Kidney tubule cell (primary cell): ENCODE measurements around the gene EXOC7.
"Not testable (repeated sequence)": the region's sequence is repeated elsewhere in the genome, so short reads cannot be mapped to it uniquely, and the experiment has no call there.

ENCODE experiments used
- DNase-seq: peaks from one replicate; pipeline ENCODE4 v3.0.0-alpha.2; 2018; ENCODE audit warnings: low spot score

EXOC7 gene

GRCh38 chr17:76075364-76076145, 28.0 kb downstream of the EXOC7 start:
- no peak for DNase-seq

- DNase-seq, result no peak
Observed at GRCh38 chr17:76074390-76075363, 28.9 kb downstream of the EXOC7 start, which contains the start of gene GALR2. Gene GALR2 (plus strand): TSS chr17:76074781. CDS start chr17:76074884, 103 bp downstream.

- DNase-seq, result peak; percentile 94
Observed at GRCh38 chr17:76072148-76072858, 31.3 kb downstream of the EXOC7 start, which contains the start of gene SRP68. Gene SRP68 (minus strand): TSS chr17:76072517. CDS start chr17:76072491, 26 bp downstream.

- DNase-seq, result no peak
Observed at GRCh38 chr17:76071531-76072147, 31.9 kb downstream of the EXOC7 start.

- DNase-seq, result no peak
Observed at GRCh38 chr17:76065775-76066174, 37.8 kb downstream of the EXOC7 start.

- DNase-seq, result no peak
Observed at GRCh38 chr17:76063875-76064546, 39.6 kb downstream of the EXOC7 start.

GRCh38 chr17:76058264-76058663, 45.3 kb downstream of the EXOC7 start:
- DNase-seq, result not testable (repeated sequence)

GRCh38 chr17:76056882-76057281, 46.7 kb downstream of the EXOC7 start:
- no peak for DNase-seq

- DNase-seq, result peak; percentile 75
Observed at GRCh38 chr17:76054112-76054476, 49.5 kb downstream of the EXOC7 start.

GRCh38 chr17:76053246-76054111, 50.1 kb downstream of the EXOC7 start:
- peak; percentile 78 for DNase-seq

GRCh38 chr17:76051561-76051960, 52.0 kb downstream of the EXOC7 start:
- DNase-seq, result peak; percentile 83

- peak; percentile 97 for DNase-seq
Observed at GRCh38 chr17:76050538-76051467, 52.8 kb downstream of the EXOC7 start.

GRCh38 chr17:76049836-76050537, 53.6 kb downstream of the EXOC7 start:
- no peak for DNase-seq

GRCh38 chr17:76049239-76049638, 54.3 kb downstream of the EXOC7 start:
- DNase-seq, result no peak

- DNase-seq, result peak; percentile 64
Observed at GRCh38 chr17:76048711-76049110, 54.9 kb downstream of the EXOC7 start.

GRCh38 chr17:76048025-76048605, 55.5 kb downstream of the EXOC7 start:
- DNase-seq, result no peak

GRCh38 chr17:76046064-76046463, 57.5 kb downstream of the EXOC7 start:
- DNase-seq, result peak; percentile 23

- not testable (repeated sequence) for DNase-seq
Observed at GRCh38 chr17:76044475-76045007, 59.0 kb downstream of the EXOC7 start.
